ENCODE data around the gene DIO3. TPM values are rescaled to one million over a fixed set of nuclear protein-coding genes. Genes with fewer than 3 reads are reported as not detected.

The DIO3 gene
- total RNA-seq, 2 donors from 2014 or later, result 0.82 to 6.9 TPM

- TF ChIP-seq POLR2AphosphoS5 (IDR thresholded peaks at IDR 0.05) (no peak), POLR2A (IDR thresholded peaks at IDR 0.05) (no peak), CTCF (IDR thresholded peaks at IDR 0.05) (no peak)
- DNase-seq (ENCODE audit: low spot score), result no peak
- H3K36me3 ChIP-seq, result no peaks in the 10 kb centered on the region
- H3K27ac ChIP-seq, result no peak overlapping the region
- intact Hi-C loops (cut with DNase I), result loop anchor here (10.0 kb wide), 3 partner anchors 697 to 887 kb away; no protein-coding TSS in a partner anchor
- no peaks in the 10 kb centered on the region for H3K27me3 ChIP-seq (replicated peaks; ENCODE audit: insufficient read depth)
- H3K9me3 ChIP-seq, result no peaks in the 10 kb centered on the region
- WGBS, result 86% methylated on average over 24 of the region's 24 CpGs
- no peak overlapping the region for H3K4me3 ChIP-seq
- no peaks in the 10 kb centered on the region for H3K4me1 ChIP-seq (replicated peaks)
Measured at GRCh38 chr14:101551729-101552595, 9.3 kb upstream of the DIO3 start.

- no peak for DNase-seq (ENCODE audit: low spot score)
- H3K27me3 ChIP-seq (replicated peaks; ENCODE audit: insufficient read depth), result no peaks in the 10 kb centered on the region
- H3K4me3 ChIP-seq, result no peak overlapping the region
- WGBS, result 75% methylated on average over 9 of the region's 9 CpGs
- TF ChIP-seq POLR2AphosphoS5 (IDR thresholded peaks at IDR 0.05) (no peak), CTCF (IDR thresholded peaks at IDR 0.05) (no peak), POLR2A (IDR thresholded peaks at IDR 0.05) (no peak)
- no peaks in the 10 kb centered on the region for H3K4me1 ChIP-seq (replicated peaks)
- intact Hi-C loops (cut with DNase I), result loop anchor here (10.0 kb wide), 3 partner anchors 698 to 888 kb away; no protein-coding TSS in a partner anchor
- no peaks in the 10 kb centered on the region for H3K36me3 ChIP-seq
- no peaks in the 10 kb centered on the region for H3K9me3 ChIP-seq
- no peak overlapping the region for H3K27ac ChIP-seq
Measured at GRCh38 chr14:101552786-101553231, 8.5 kb upstream of the DIO3 start.

DNA sequence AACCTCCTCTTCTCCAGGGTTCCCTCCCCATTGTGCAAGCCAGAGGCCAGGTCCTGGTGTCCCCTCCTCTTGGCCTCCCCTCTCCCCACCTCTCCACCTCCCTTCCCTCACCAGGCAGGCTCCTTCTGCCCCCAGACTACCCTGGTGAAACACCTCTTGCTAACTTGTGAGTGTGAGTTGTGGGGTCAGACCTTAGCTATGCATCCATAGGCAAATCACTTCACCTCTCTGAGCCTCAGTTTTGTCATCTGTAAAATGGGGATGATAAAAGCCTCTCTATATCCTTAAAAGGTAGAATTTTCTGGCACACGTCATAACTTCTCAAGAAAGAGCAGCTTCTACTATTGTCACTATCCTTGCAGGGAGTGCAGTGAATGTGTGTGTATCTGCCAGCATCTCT is 7.9 kb upstream of the DIO3 start:
- TF ChIP-seq CTCF (IDR thresholded peaks at IDR 0.05), result no peak
- TF ChIP-seq POLR2AphosphoS5 (IDR thresholded peaks at IDR 0.05), result no peak
- TF ChIP-seq POLR2A (IDR thresholded peaks at IDR 0.05), result no peak
- 89% methylated on average over 1 of the region's 1 CpG for WGBS
- H3K36me3 ChIP-seq, result no peaks in the 10 kb centered on the region
- H3K9me3 ChIP-seq, result no peaks in the 10 kb centered on the region
- intact Hi-C loops (cut with DNase I), result loop anchor here (10.0 kb wide), 3 partner anchors 699 to 889 kb away; no protein-coding TSS in a partner anchor
- H3K27me3 ChIP-seq (replicated peaks; ENCODE audit: insufficient read depth), result no peaks in the 10 kb centered on the region
- no peak overlapping the region for H3K27ac ChIP-seq
- no peaks in the 10 kb centered on the region for H3K4me1 ChIP-seq (replicated peaks)
- H3K4me3 ChIP-seq, result no peak overlapping the region
- DNase-seq (ENCODE audit: low spot score), result no peak

GRCh38 chr14:101553931-101554330 is 7.4 kb upstream of the DIO3 start:
- 95% methylated on average over 6 of the region's 6 CpGs for WGBS
- DNase-seq (ENCODE audit: low spot score), result no peak
- no peaks in the 10 kb centered on the region for H3K4me1 ChIP-seq (replicated peaks)
- no peak for TF ChIP-seq CTCF (IDR thresholded peaks at IDR 0.05)
- TF ChIP-seq POLR2AphosphoS5 (IDR thresholded peaks at IDR 0.05), result no peak
- no peaks in the 10 kb centered on the region for H3K9me3 ChIP-seq
- intact Hi-C loops (cut with DNase I), result loop anchor here (10.0 kb wide), 3 partner anchors 699 to 889 kb away; no protein-coding TSS in a partner anchor
- H3K4me3 ChIP-seq, result no peak overlapping the region
- H3K27me3 ChIP-seq (replicated peaks; ENCODE audit: insufficient read depth), result no peaks in the 10 kb centered on the region
- no peaks in the 10 kb centered on the region for H3K36me3 ChIP-seq
- no peak overlapping the region for H3K27ac ChIP-seq
